IMR-90 (cell line): ENCODE data around the gene PPP1R13L. TPM values are rescaled to one million over a fixed set of nuclear protein-coding genes. Genes with fewer than 3 reads are reported as not detected.

Experiments used
- ATAC-seq: fragments of 200-7000 bp; cut with Tn5 transposase; 2 replicates; pipeline ENCODE4 v1.9.1; 2020; ENCODE audit warnings: low read depth, mild to moderate bottlenecking, moderate library complexity
- BruUV-seq: library from RNA; stranded (reverse); fragments of 400-500 nt; replicated peaks from 2 replicates; lab custom pipeline; 2021; lab: Mats Ljungman, UMichigan
- CTCF ChIA-PET: fragments of 300-600 bp; formaldehyde crosslinking; extraction: SDS; loops from one replicate; lab custom pipeline; 2021; ENCODE audit warnings: antibody characterized with exemption; lab: Yijun Ruan, JAX
- POLR2A ChIA-PET: fragments of 300-600 bp; sonication (Branson Sonifier 250); formaldehyde crosslinking; loops from one replicate; lab custom pipeline; 2022; ENCODE audit warnings: antibody characterized with exemption; ENCODE audit not compliant: unreplicated experiment; lab: Charles Lee
- DNase-seq: peaks from one replicate; pipeline ENCODE4 v3.0.0; 2013
- H2AFZ ChIP-seq: replicated peaks from 2 replicates; pipeline ENCODE3; 2013; ENCODE audit warnings: low read length, mild to moderate bottlenecking; ENCODE audit not compliant: poor library complexity
- H2AK5ac ChIP-seq: 2 replicates; pipeline ENCODE4 v1.6.1; 2013; ENCODE audit warnings: low read depth, low read length, inconsistent platforms
- H2AK9ac ChIP-seq: replicated peaks from 2 replicates; pipeline ENCODE3; 2013; ENCODE audit warnings: mild to moderate bottlenecking, low read depth, low read length, moderate library complexity; ENCODE audit not compliant: poor library complexity
- H2BK120ac ChIP-seq: 2 replicates; pipeline ENCODE4 v1.6.1; 2013; ENCODE audit warnings: low read depth, low read length, inconsistent platforms
- H2BK15ac ChIP-seq: 3 replicates; pipeline ENCODE4 v1.6.1; 2013; ENCODE audit warnings: low read depth, low read length, inconsistent platforms
- H2BK20ac ChIP-seq: 2 replicates; pipeline ENCODE4 v1.6.1; 2013; ENCODE audit warnings: low read depth, mild to moderate bottlenecking, inconsistent platforms, low read length, moderate library complexity
- H2BK5ac ChIP-seq: 2 replicates; pipeline ENCODE4 v1.6.1; 2013; ENCODE audit warnings: mild to moderate bottlenecking, low read depth, low read length, inconsistent platforms; ENCODE audit not compliant: poor library complexity, severe bottlenecking
- H3K14ac ChIP-seq: replicated peaks from 2 replicates; pipeline ENCODE4 v1.6.1; 2013; ENCODE audit warnings: low read depth, low read length, inconsistent platforms
- H3K18ac ChIP-seq: 2 replicates; pipeline ENCODE4 v1.6.1; 2013; ENCODE audit warnings: low read depth, low read length, control low read depth
- H3K23ac ChIP-seq: 2 replicates; pipeline ENCODE4 v1.6.1; 2013; ENCODE audit warnings: low read depth, low read length, inconsistent platforms
- H3K27ac ChIP-seq: 2 replicates; pipeline ENCODE4 v1.5.1; 2013; ENCODE audit warnings: mild to moderate bottlenecking, control low read depth, low read length; ENCODE audit not compliant: insufficient read depth
- H3K27me3 ChIP-seq: 2 replicates; pipeline ENCODE4 v1.6.1; 2013; ENCODE audit warnings: low read length; ENCODE audit not compliant: control insufficient read depth, insufficient read depth
- H3K36me3 ChIP-seq: 2 replicates; pipeline ENCODE4 v1.6.1; 2013; ENCODE audit warnings: low read length, mixed read lengths; ENCODE audit not compliant: control insufficient read depth, insufficient read depth
- H3K4ac ChIP-seq: 2 replicates; pipeline ENCODE4 v1.6.1; 2013; ENCODE audit warnings: low read depth, low read length, inconsistent platforms
- H3K4me1 ChIP-seq: 2 replicates; pipeline ENCODE4 v1.6.1; 2013; ENCODE audit warnings: low read length, mixed read lengths; ENCODE audit not compliant: control insufficient read depth, insufficient read depth
- H3K4me2 ChIP-seq: 2 replicates; pipeline ENCODE4 v1.6.1; 2013; ENCODE audit warnings: low read depth, mild to moderate bottlenecking, control low read depth, low read length, moderate library complexity
- H3K4me3 ChIP-seq: 2 replicates; pipeline ENCODE4 v1.5.1; 2013; ENCODE audit warnings: low read depth, mild to moderate bottlenecking, control low read depth, low read length, moderate library complexity; ENCODE audit not compliant: insufficient read depth
- H3K56ac ChIP-seq: 2 replicates; pipeline ENCODE4 v1.6.1; 2013; ENCODE audit warnings: low read length, inconsistent platforms; ENCODE audit not compliant: insufficient read depth; ENCODE audit errors: extremely low read depth
- H3K79me1 ChIP-seq, 2 experiments: 2 replicates each; pipeline ENCODE4 v1.6.1; 2013; ENCODE audit warnings: low read length in 2 of 2, inconsistent platforms in 1 of 2, low read depth in 1 of 2
- H3K9ac ChIP-seq: 2 replicates; pipeline ENCODE4 v1.6.1; 2013; ENCODE audit warnings: low read depth, low read length, control low read depth
- H3K9me1 ChIP-seq: 2 replicates; pipeline ENCODE4 v1.6.1; 2013; ENCODE audit warnings: low read length, inconsistent platforms; ENCODE audit not compliant: insufficient read depth
- H3K9me3 ChIP-seq: 2 replicates; pipeline ENCODE4 v1.6.1; 2013; ENCODE audit warnings: low read length; ENCODE audit not compliant: control insufficient read depth, insufficient read depth
- H4K20me1 ChIP-seq: 2 replicates; pipeline ENCODE4 v1.6.1; 2013; ENCODE audit warnings: low read length, inconsistent platforms; ENCODE audit not compliant: insufficient read depth
- H4K5ac ChIP-seq: 2 replicates; pipeline ENCODE4 v1.6.1; 2013; ENCODE audit warnings: mild to moderate bottlenecking, low read depth, low read length, control low read depth
- H4K8ac ChIP-seq, 2 experiments: 2 replicates each; pipeline ENCODE4 v1.6.1; 2013; ENCODE audit warnings: low read depth in 2 of 2, low read length in 2 of 2, control low read depth in 1 of 2, inconsistent platforms in 1 of 2
- H4K91ac ChIP-seq: 2 replicates; pipeline ENCODE4 v1.6.1; 2013; ENCODE audit warnings: low read depth, low read length, inconsistent platforms; ENCODE audit not compliant: insufficient read depth
- BHLHE40 ChIP-seq: fragments of 150-350 bp; IDR thresholded peaks from 2 replicates; pipeline ENCODE4 v1.6.1; 2016; ENCODE audit warnings: mild to moderate bottlenecking, low read depth, low read length
- CEBPB ChIP-seq: IDR thresholded peaks from 2 replicates; pipeline ENCODE4 v1.6.1; 2012; ENCODE audit warnings: low read depth, low read length, improper control_type of control experiment
- MAZ ChIP-seq: IDR thresholded peaks from 2 replicates; pipeline ENCODE4 v1.6.1; 2012; ENCODE audit warnings: low read depth, mild to moderate bottlenecking, low read length, improper control_type of control experiment, moderate library complexity, borderline replicate concordance
- RAD21 ChIP-seq: IDR thresholded peaks from 2 replicates; pipeline ENCODE4 v1.6.1; 2012; ENCODE audit warnings: low read length, improper control_type of control experiment
- WGBS, 2 experiments: methylation state at CpG; one replicate each; pipeline versions ENCODE4 v1.1.5 to v1.1.7; 2013; ENCODE audit warnings: missing lambda C conversion rate in 2 of 2; ENCODE audit not compliant: insufficient read length in 1 of 2; ENCODE audit errors: extremely low coverage in 2 of 2; 5-methylcytosine and 5-hydroxymethylcytosine counted together
- dilution Hi-C: fragments of 300-500 bp; cut with HindIII; formaldehyde crosslinking; loops from one replicate; pipeline ENCODE4 v1.14.3; 2018; ENCODE audit warnings: low sequenced_read_pairs; ENCODE audit not compliant: unreplicated experiment
- in situ Hi-C: fragments of 300-500 bp; cut with MboI; formaldehyde crosslinking; loops from 3 replicates; pipeline ENCODE4 v1.14.3; 2019; ENCODE audit warnings: low sequenced_read_pairs, inconsistent platforms, mixed read lengths
- intact Hi-C: fragments of 100-400 bp; cut with micrococcal nuclease; formaldehyde crosslinking; loops from 2 replicates; pipeline ENCODE4 v1.10.0; 2022
- polyA plus RNA-seq, 3 experiments: library from polyadenylated mRNA; depleted of rRNA; stranded (reverse); fragments of >200 nt; gene quantifications; 2 replicates each; pipeline ENCODE4 v1.2.3, GENCODE V29; 2012; ENCODE audit warnings: low replicate concordance in 1 of 3
- total RNA-seq: library from RNA; depleted of rRNA; stranded (reverse); fragments of >200 nt; gene quantifications from 2 replicates; pipeline ENCODE4 v1.2.3, GENCODE V29; 2012

The PPP1R13L gene
- total and polyA plus RNA-seq, 2 of the 4 experiments (the other 2 are of a cell fraction) = 3.0 to 13.3 TPM

- H3K36me3 ChIP-seq = no peaks in the 10 kb centered on the region
- ChIA-PET POLR2A (no interaction called here), CTCF (interaction anchor here (1.5 kb wide), 1 partner anchor 29 kb away, joined by 7 read pairs; no protein-coding TSS in a partner anchor)
- H3K23ac ChIP-seq = peak overlapping the region; percentile 14; the same call in 1 of the 2 replicates
- no peak for TF ChIP-seq RAD21
- TF ChIP-seq MAZ = no peak
- TF ChIP-seq CEBPB = no peak
- TF ChIP-seq BHLHE40 = no peak
- H3K9me3 ChIP-seq = no peaks in the 10 kb centered on the region
- dilution Hi-C loops = no loop called here
- no peak for ATAC-seq
- 0 out of 2 replicates have a peak overlapping the region, but pooled peaks have one; percentile 15 for H3K9ac ChIP-seq
- no peak overlapping the region for H3K14ac ChIP-seq
- H2BK120ac ChIP-seq = no peak overlapping the region
- H3K4me1 ChIP-seq = peaks cover 5% of the 10 kb centered on the region; the same call in 1 of the 2 replicates
- peaks cover 10% of the 10 kb centered on the region for H3K9me1 ChIP-seq
- no peak overlapping the region; the same call in 1 of the 2 replicates for H3K4me3 ChIP-seq
- peak overlapping the region; percentile 22 for H2AK9ac ChIP-seq
- peaks cover 0 to 17% of the 10 kb centered on the region in 2 experiments; a peak in 1 of 4 replicates for H3K79me1 ChIP-seq
- no peak overlapping the region; a peak in 1 of 4 replicates for H4K8ac ChIP-seq
- no peak overlapping the region for H4K5ac ChIP-seq
- no peak overlapping the region for H3K4ac ChIP-seq
- H2BK15ac ChIP-seq = no peak overlapping the region; the same call in 2 of the 3 replicates
- no peak overlapping the region for H2BK20ac ChIP-seq
- BruUV-seq = no TSS peak
- no peak for DNase-seq
- peak overlapping the region; percentile 74 for H3K4me2 ChIP-seq
- no peak overlapping the region for H2AK5ac ChIP-seq
- intact Hi-C loops = no loop called here
- no peak overlapping the region for H2BK5ac ChIP-seq
- 71% methylated on average over 1 of the region's 5 CpGs; no CpG with 5 or more reads in 1 of the 2 experiments for WGBS, 2 experiments
- in situ Hi-C loops = no loop called here
- no peak overlapping the region for H4K91ac ChIP-seq
- H4K20me1 ChIP-seq = no peaks in the 10 kb centered on the region; the same call in 1 of the 2 replicates
- peak overlapping the region; percentile 85 for H2AFZ ChIP-seq
- no peaks in the 10 kb centered on the region for H3K27me3 ChIP-seq
- no peak overlapping the region for H3K27ac ChIP-seq
- no peak overlapping the region for H3K56ac ChIP-seq
- no peak overlapping the region for H3K18ac ChIP-seq
Measured at GRCh38 chr19:45450012-45450333, 45.1 kb upstream of the PPP1R13L start.
